Ovary (tissue), 3 donors: ENCODE data around the gene PAX8.

Experiments
- CTCF ChIP-seq, 3 donors: fragments of 450-650 bp in 2 of 3; fragments of 200-600 bp in 1 of 3; IDR thresholded peaks; one replicate each; pipeline versions ENCODE4 v1.5.1 to v1.8.0; 2016 to 2022; ENCODE audit warnings: antibody characterized with exemption in 3 of 3, mild to moderate bottlenecking in 1 of 3
- EP300 ChIP-seq: sonication (generic); formaldehyde crosslinking; IDR thresholded peaks from one replicate; pipeline ENCODE4 v1.6.1; 2017; ENCODE audit warnings: antibody characterized with exemption
- donor health status: DM: no; HTN: no; CAD: no.

GRCh38 chr2:113232740-113233139 lies 46.0 kb downstream of the PAX8 start:
- TF ChIP-seq CTCF (IDR thresholded peaks at IDR 0.05) (no peak), EP300 (no peak)
